PFSK-1 (cell line): ENCODE data around the gene HMGCLL1.

Experiments used
- FOXP2 ChIP-seq: optimal IDR thresholded peaks from 2 replicates; pipeline ENCODE3; 2011; ENCODE audit warnings: borderline replicate concordance, control low read depth, inconsistent platforms; ENCODE audit not compliant: insufficient read depth; ENCODE audit errors: extremely low read length, extremely low read depth
- POLR2AphosphoS5 ChIP-seq: IDR thresholded peaks from 2 replicates; pipeline ENCODE4 v1.6.1; 2012; ENCODE audit warnings: low read depth, mild to moderate bottlenecking, control low read depth, low read length, moderate library complexity
- SIN3A ChIP-seq: IDR thresholded peaks from 2 replicates; pipeline ENCODE4 v1.6.1; 2012; ENCODE audit warnings: mild to moderate bottlenecking, low read length, moderate library complexity, borderline replicate concordance; ENCODE audit not compliant: insufficient read depth
- TAF1 ChIP-seq: IDR thresholded peaks from 2 replicates; pipeline ENCODE4 v1.6.1; 2012; ENCODE audit warnings: low read length, control low read depth, borderline replicate concordance; ENCODE audit not compliant: insufficient read depth
- TF ChIP-seq, protein P1 (sequence below), 2 experiments: IDR thresholded peaks; 2 replicates each; pipeline versions ENCODE4 v1.6.1 to v1.8.0; 2011 to 2012; ENCODE audit warnings: low read depth in 2 of 2, low read length in 2 of 2, control low read depth in 1 of 2, inconsistent platforms in 1 of 2, mild to moderate bottlenecking in 1 of 2, moderate library complexity in 1 of 2; ENCODE audit not compliant: insufficient read depth in 1 of 2

Gene HMGCLL1

DNA sequence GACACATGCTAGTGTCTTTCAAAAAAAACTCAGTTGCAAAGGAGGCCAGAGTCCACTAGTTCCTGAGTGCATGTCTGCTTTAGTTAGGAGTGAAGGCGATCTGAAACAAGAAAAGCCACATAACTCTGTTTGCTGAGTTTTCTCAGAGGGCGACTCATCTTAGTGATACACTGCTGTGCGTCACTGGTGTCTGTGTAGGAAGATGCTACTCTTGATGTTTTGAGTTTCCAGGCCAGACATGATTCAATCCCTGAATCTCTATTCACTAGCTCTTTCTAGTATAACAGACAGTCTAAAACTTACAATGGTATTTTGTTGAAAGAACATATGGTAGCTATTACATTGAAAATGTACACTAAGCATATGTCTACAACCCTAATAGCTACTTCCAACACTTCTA, 190.8 kb downstream of the HMGCLL1 start:
- TF ChIP-seq SIN3A: no peak
- no peak for TF ChIP-seq TAF1
- TF ChIP-seq POLR2AphosphoS5: no peak
- no peak for TF ChIP-seq FOXP2
- TF ChIP-seq, protein P1, sequence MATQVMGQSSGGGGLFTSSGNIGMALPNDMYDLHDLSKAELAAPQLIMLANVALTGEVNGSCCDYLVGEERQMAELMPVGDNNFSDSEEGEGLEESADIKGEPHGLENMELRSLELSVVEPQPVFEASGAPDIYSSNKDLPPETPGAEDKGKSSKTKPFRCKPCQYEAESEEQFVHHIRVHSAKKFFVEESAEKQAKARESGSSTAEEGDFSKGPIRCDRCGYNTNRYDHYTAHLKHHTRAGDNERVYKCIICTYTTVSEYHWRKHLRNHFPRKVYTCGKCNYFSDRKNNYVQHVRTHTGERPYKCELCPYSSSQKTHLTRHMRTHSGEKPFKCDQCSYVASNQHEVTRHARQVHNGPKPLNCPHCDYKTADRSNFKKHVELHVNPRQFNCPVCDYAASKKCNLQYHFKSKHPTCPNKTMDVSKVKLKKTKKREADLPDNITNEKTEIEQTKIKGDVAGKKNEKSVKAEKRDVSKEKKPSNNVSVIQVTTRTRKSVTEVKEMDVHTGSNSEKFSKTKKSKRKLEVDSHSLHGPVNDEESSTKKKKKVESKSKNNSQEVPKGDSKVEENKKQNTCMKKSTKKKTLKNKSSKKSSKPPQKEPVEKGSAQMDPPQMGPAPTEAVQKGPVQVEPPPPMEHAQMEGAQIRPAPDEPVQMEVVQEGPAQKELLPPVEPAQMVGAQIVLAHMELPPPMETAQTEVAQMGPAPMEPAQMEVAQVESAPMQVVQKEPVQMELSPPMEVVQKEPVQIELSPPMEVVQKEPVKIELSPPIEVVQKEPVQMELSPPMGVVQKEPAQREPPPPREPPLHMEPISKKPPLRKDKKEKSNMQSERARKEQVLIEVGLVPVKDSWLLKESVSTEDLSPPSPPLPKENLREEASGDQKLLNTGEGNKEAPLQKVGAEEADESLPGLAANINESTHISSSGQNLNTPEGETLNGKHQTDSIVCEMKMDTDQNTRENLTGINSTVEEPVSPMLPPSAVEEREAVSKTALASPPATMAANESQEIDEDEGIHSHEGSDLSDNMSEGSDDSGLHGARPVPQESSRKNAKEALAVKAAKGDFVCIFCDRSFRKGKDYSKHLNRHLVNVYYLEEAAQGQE (IDR thresholded peaks at IDR 0.05; ENCODE audit: insufficient read depth in 1 of 2, low read depth in 2 of 2, low read length in 2 of 2): no peak
